Hepatocyte (in vitro differentiated cells): Measurements from ENCODE around the gene HHAT. TPM values are rescaled to one million over a fixed set of nuclear protein-coding genes. Genes with fewer than 3 reads are reported as not detected.

Source experiments
- DNase-seq: peaks from one replicate; pipeline ENCODE4 v3.0.0-alpha.2; 2016; ENCODE audit warnings: low spot score
- H2AFZ ChIP-seq: fragments of 200-600 bp; sonication (generic); 2 replicates; pipeline ENCODE4 v1.6.0; 2016; ENCODE audit warnings: antibody characterized with exemption, mild to moderate bottlenecking
- H3K27ac ChIP-seq: fragments of 200-600 bp; sonication (generic); 2 replicates; pipeline ENCODE4 v1.5.1; 2016; ENCODE audit warnings: mild to moderate bottlenecking
- H3K27me3 ChIP-seq: fragments of 200-600 bp; sonication (generic); 2 replicates; pipeline ENCODE4 v1.6.1; 2016
- H3K36me3 ChIP-seq: fragments of 200-600 bp; sonication (generic); replicated peaks from 2 replicates; pipeline ENCODE4 v1.5.1; 2016; ENCODE audit warnings: low read depth; ENCODE audit not compliant: insufficient read depth
- H3K4me1 ChIP-seq: fragments of 200-600 bp; sonication (generic); 2 replicates; pipeline ENCODE4 v1.5.1; 2016; ENCODE audit warnings: mild to moderate bottlenecking, moderate library complexity; ENCODE audit not compliant: insufficient read depth
- H3K4me2 ChIP-seq: fragments of 200-600 bp; sonication (generic); 2 replicates; pipeline ENCODE4 v1.6.0; 2016
- H3K4me3 ChIP-seq: fragments of 200-600 bp; sonication (generic); 2 replicates; pipeline ENCODE4 v1.5.1; 2016; ENCODE audit warnings: mild to moderate bottlenecking
- H3K79me2 ChIP-seq: fragments of 200-600 bp; sonication (generic); 2 replicates; pipeline ENCODE4 v1.6.0; 2017; ENCODE audit warnings: mild to moderate bottlenecking
- H3K9me2 ChIP-seq: fragments of 200-600 bp; sonication (generic); replicated peaks from 2 replicates; pipeline ENCODE4 v1.6.0; 2017; ENCODE audit warnings: mild to moderate bottlenecking; ENCODE audit not compliant: insufficient read depth
- H3K9me3 ChIP-seq: fragments of 200-600 bp; sonication (generic); 2 replicates; pipeline ENCODE4 v1.5.1; 2016; ENCODE audit warnings: low read depth, mild to moderate bottlenecking
- H4K20me1 ChIP-seq: fragments of 200-600 bp; sonication (generic); 2 replicates; pipeline ENCODE4 v1.6.0; 2016; ENCODE audit warnings: mild to moderate bottlenecking; ENCODE audit not compliant: insufficient read depth, poor library complexity, severe bottlenecking
- EZH2 ChIP-seq: fragments of 200-600 bp; sonication (generic); IDR thresholded peaks from 2 replicates; pipeline ENCODE4 v1.6.1; 2016; ENCODE audit warnings: antibody characterized with exemption, mild to moderate bottlenecking, borderline replicate concordance
- EZH2phosphoT487 ChIP-seq: fragments of 200-600 bp; sonication (generic); IDR thresholded peaks from one replicate; pipeline ENCODE4 v1.6.1; 2018; ENCODE audit warnings: antibody characterized with exemption, mild to moderate bottlenecking, low read depth, moderate library complexity; ENCODE audit not compliant: unreplicated experiment, severe bottlenecking
- WGBS: methylation state at CpG from one replicate; pipeline ENCODE4 v1.1.6; 2016; ENCODE audit warnings: low lambda C conversion rate; ENCODE audit errors: missing lambda C conversion rate; 5-methylcytosine and 5-hydroxymethylcytosine counted together
- polyA plus RNA-seq: library from polyadenylated mRNA; unstranded; fragments of >200 nt; fragmentation: Nextera tagmentation; extraction: Ambion mirVana; gene quantifications from 2 replicates; pipeline ENCODE4 v1.2.1, GENCODE V29; 2016
- total RNA-seq: library from RNA; depleted of rRNA; stranded (reverse); fragments of >200 nt; gene quantifications from 2 replicates; pipeline ENCODE4 v1.2.3, GENCODE V29; 2014
- TF ChIP-seq, protein P1 (sequence below): fragments of 200-600 bp; sonication (generic); IDR thresholded peaks from 2 replicates; pipeline ENCODE4 v1.5.1; 2016; ENCODE audit warnings: antibody characterized with exemption, mild to moderate bottlenecking; ENCODE audit not compliant: poor library complexity

Gene HHAT
- total and polyA plus RNA-seq, 2 experiments from 2014 or later = 5.3 to 6.3 TPM

GRCh38 chr1:210603123-210603522 lies 274.4 kb downstream of the HHAT start:
- no peaks in the 10 kb centered on the region for H3K9me3 ChIP-seq
- H3K27me3 ChIP-seq = no peaks in the 10 kb centered on the region
- no peaks in the 10 kb centered on the region for H3K4me1 ChIP-seq
- H3K4me2 ChIP-seq = no peak overlapping the region
- no peak overlapping the region for H3K27ac ChIP-seq
- no peak overlapping the region for H2AFZ ChIP-seq
- no peak overlapping the region for H3K4me3 ChIP-seq
- 88% methylated on average over 4 of the region's 4 CpGs for WGBS
- TF ChIP-seq, protein P1, sequence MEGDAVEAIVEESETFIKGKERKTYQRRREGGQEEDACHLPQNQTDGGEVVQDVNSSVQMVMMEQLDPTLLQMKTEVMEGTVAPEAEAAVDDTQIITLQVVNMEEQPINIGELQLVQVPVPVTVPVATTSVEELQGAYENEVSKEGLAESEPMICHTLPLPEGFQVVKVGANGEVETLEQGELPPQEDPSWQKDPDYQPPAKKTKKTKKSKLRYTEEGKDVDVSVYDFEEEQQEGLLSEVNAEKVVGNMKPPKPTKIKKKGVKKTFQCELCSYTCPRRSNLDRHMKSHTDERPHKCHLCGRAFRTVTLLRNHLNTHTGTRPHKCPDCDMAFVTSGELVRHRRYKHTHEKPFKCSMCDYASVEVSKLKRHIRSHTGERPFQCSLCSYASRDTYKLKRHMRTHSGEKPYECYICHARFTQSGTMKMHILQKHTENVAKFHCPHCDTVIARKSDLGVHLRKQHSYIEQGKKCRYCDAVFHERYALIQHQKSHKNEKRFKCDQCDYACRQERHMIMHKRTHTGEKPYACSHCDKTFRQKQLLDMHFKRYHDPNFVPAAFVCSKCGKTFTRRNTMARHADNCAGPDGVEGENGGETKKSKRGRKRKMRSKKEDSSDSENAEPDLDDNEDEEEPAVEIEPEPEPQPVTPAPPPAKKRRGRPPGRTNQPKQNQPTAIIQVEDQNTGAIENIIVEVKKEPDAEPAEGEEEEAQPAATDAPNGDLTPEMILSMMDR = no peak
- no peak for TF ChIP-seq EZH2
- no peaks in the 10 kb centered on the region for H4K20me1 ChIP-seq
- no peak for DNase-seq
- H3K36me3 ChIP-seq = no peaks in the 10 kb centered on the region
- no peaks in the 10 kb centered on the region for H3K79me2 ChIP-seq
- no peaks in the 10 kb centered on the region for H3K9me2 ChIP-seq

DNA sequence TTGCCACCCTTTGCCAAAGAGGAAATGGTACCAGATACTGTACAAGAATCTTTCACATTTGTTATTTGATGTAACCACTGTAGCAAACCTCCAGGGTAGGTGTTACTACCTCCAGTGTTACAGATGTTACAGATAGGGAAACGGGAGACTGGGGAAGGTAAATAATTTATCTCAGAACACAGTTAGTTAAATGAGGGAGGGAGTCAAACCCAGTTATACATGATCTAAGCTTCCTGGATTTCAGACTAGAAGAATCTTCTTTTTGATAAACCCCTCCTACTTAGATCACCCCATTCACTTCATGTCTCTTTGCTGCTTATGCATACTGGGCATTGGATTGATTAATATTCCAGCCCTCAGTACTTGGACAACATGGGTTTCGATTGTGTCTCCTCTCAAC lies 276.4 kb downstream of the HHAT start:
- no peaks in the 10 kb centered on the region for H4K20me1 ChIP-seq
- 49% methylated on average over 2 of the region's 2 CpGs for WGBS
- no peaks in the 10 kb centered on the region for H3K9me2 ChIP-seq
- H3K4me2 ChIP-seq = no peak overlapping the region
- H3K4me1 ChIP-seq = no peaks in the 10 kb centered on the region
- H3K79me2 ChIP-seq = no peaks in the 10 kb centered on the region
- H3K4me3 ChIP-seq = no peak overlapping the region
- no peak overlapping the region for H2AFZ ChIP-seq
- H3K9me3 ChIP-seq = no peaks in the 10 kb centered on the region
- no peak overlapping the region for H3K27ac ChIP-seq
- H3K36me3 ChIP-seq = no peaks in the 10 kb centered on the region
- no peak for DNase-seq
- no peaks in the 10 kb centered on the region for H3K27me3 ChIP-seq
- TF ChIP-seq, protein P1 = no peak
- TF ChIP-seq EZH2 (no peak), EZH2phosphoT487 (no peak)

DNA sequence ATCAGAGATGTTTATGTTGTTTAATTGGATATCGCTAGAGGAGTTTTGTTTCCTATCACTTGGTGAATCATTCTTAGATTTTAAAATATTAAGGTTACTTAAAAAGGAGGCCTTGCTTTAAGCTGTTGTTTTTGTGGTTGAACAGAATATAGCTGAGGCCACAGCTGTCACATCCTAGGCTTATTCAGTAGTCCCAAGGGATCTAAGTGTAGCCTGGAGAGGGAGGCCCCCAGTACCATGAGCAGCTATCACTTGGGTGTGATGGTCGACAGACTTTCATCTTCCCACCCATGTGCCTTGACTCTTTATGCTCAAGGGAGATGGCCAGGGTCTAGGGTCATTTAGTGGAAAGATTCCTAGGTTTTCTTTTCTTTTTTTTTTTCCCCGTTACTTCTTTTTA lies 278.7 kb downstream of the HHAT start:
- Histone ChIP-seq H3K4me1 (no peaks in the 10 kb centered on the region), H3K4me2 (no peak overlapping the region), H3K79me2 (no peaks in the 10 kb centered on the region), H3K4me3 (no peak overlapping the region), H2AFZ (no peak overlapping the region), H3K9me2 (no peaks in the 10 kb centered on the region), H3K27me3 (no peaks in the 10 kb centered on the region), H4K20me1 (no peaks in the 10 kb centered on the region), H3K27ac (no peak overlapping the region), H3K36me3 (no peaks in the 10 kb centered on the region), H3K9me3 (no peaks in the 10 kb centered on the region)
- 87% methylated on average over 2 of the region's 3 CpGs for WGBS
- DNase-seq = no peak
- TF ChIP-seq EZH2phosphoT487 (no peak), EZH2 (no peak)
- TF ChIP-seq, protein P1 = no peak

- Histone ChIP-seq H3K27ac (no peak overlapping the region), H3K4me3 (no peak overlapping the region), H3K9me3 (no peaks in the 10 kb centered on the region), H3K36me3 (no peaks in the 10 kb centered on the region), H3K27me3 (no peaks in the 10 kb centered on the region), H3K79me2 (no peaks in the 10 kb centered on the region), H2AFZ (no peak overlapping the region), H3K4me1 (no peaks in the 10 kb centered on the region), H3K9me2 (no peaks in the 10 kb centered on the region), H4K20me1 (no peaks in the 10 kb centered on the region), H3K4me2 (no peak overlapping the region)
- DNase-seq = no peak
- 74% methylated on average over 5 of the region's 5 CpGs for WGBS
- TF ChIP-seq, protein P1 = no peak
- no peak for TF ChIP-seq EZH2phosphoT487
- no peak for TF ChIP-seq EZH2
Observed at GRCh38 chr1:210608767-210609166, 280.1 kb downstream of the HHAT start.
